ENCODE data around the gene VMO1. TPM values are rescaled to one million over a fixed set of nuclear protein-coding genes. Genes with fewer than 3 reads are reported as not detected.

The VMO1 gene
- total and polyA plus RNA-seq, 9 of the 15 experiments (the other 6 are each of a cell fraction or from before 2014, with no cell fraction given) = 0.31 TPM; not detected in 8

- no peaks in the 10 kb centered on the region for H3K79me2 ChIP-seq (ENCODE audit: control insufficient read depth, insufficient read depth, low read length)
- no peaks in the 10 kb centered on the region for H3K9me1 ChIP-seq (ENCODE audit: control insufficient read depth, insufficient read depth, low read length)
- no peak for FAIRE-seq
- H4K20me1 ChIP-seq (replicated peaks; ENCODE audit: control insufficient read depth, insufficient read depth, low read length) = no peaks in the 10 kb centered on the region; the same call in 1 of the 2 replicates
- ATAC-seq = no peak
- H3K36me3 ChIP-seq (ENCODE audit: control insufficient read depth, insufficient read depth, low read length) = no peaks in the 10 kb centered on the region
- 34% methylated on average over 12 of the region's 13 CpGs for WGBS (ENCODE audit: insufficient coverage, low coverage, missing lambda C conversion rate)
- H3K9me3 ChIP-seq (replicated peaks; ENCODE audit: control insufficient read depth, insufficient read depth, low read depth, low read length) = no peaks in the 10 kb centered on the region
- ChIA-PET CTCF (ENCODE audit: low intra/inter-chr PET ratio) (no interaction called here), POLR2A (no interaction called here)
- no peak overlapping the region for H3K4me2 ChIP-seq (ENCODE audit: insufficient read depth, low read length)
- H3K27me3 ChIP-seq (ENCODE audit: control insufficient read depth in 2 of 2, insufficient read depth in 2 of 2, low read length in 2 of 2) = no peaks in the 10 kb centered on the region
- H3K27ac ChIP-seq (ENCODE audit: extremely low read depth, low read depth, low read length) = no peak overlapping the region
- no peak for DNase-seq (ENCODE audit: extremely low read depth in 1 of 4, low spot score in 3 of 4)
- H3K4me3 ChIP-seq = no peak overlapping the region
- H3K4me1 ChIP-seq (replicated peaks in 1 of 2; ENCODE audit: control insufficient read depth in 2 of 2, insufficient read depth in 2 of 2, low read length in 2 of 2) = peaks cover 3 to 22% of the 10 kb centered on the region in 2 experiments; a peak in 3 of 5 replicates
- in situ Hi-C loops (cut with MboI) = no loop called here
- intact Hi-C loops (cut with micrococcal nuclease) = no loop called here
- H3K9ac ChIP-seq (ENCODE audit: insufficient read depth in 1 of 2, low read depth in 2 of 2, low read length in 2 of 2) = no peak overlapping the region
- no peak overlapping the region for H2AFZ ChIP-seq (ENCODE audit: low read depth, low read length)
- no TSS peak for BruUV-seq (replicated peaks)
- TF ChIP-seq TFAP4 (CRISPR knock-in tag; IDR thresholded peaks at IDR 0.05; ENCODE audit: borderline replicate concordance) (peak; percentile 50; the same call in 1 of the 2 replicates), RBM17 (IDR thresholded peaks at IDR 0.05; ENCODE audit: borderline replicate concordance, low read depth, low read length) (no peak), MEF2A (IDR thresholded peaks at IDR 0.05; ENCODE audit: control insufficient read depth, low read depth, low read length) (no peak), USF2 (CRISPR knock-in tag; IDR thresholded peaks at IDR 0.05) (no peak), ZNF431 (CRISPR knock-in tag; IDR thresholded peaks at IDR 0.05) (no peak), ZNF511 (CRISPR knock-in tag; IDR thresholded peaks at IDR 0.05) (no peak), ZNF785 (CRISPR knock-in tag; IDR thresholded peaks at IDR 0.05) (no peak), SAFB (IDR thresholded peaks at IDR 0.05; ENCODE audit: borderline replicate concordance, low read depth, low read length) (no peak), NR2C2 (CRISPR knock-in tag; IDR thresholded peaks at IDR 0.05) (no peak), NR2C2 (tag; IDR thresholded peaks at IDR 0.05) (peak; percentile 58), PHB2 (IDR thresholded peaks at IDR 0.05; ENCODE audit: low read depth) (no peak), ZNF561 (CRISPR knock-in tag; conservative IDR thresholded peaks at IDR 0.05) (no peak), ZBED1 (IDR thresholded peaks at IDR 0.05) (no peak), GABPB1 (CRISPR knock-in tag; IDR thresholded peaks at IDR 0.05) (no peak), NFIC (IDR thresholded peaks at IDR 0.05) (peak; percentile 45; the same call in 1 of the 2 replicates), MYC (IDR thresholded peaks at IDR 0.05; ENCODE audit: low read depth, low read length) (no peak), MYC (CRISPR knock-in tag; IDR thresholded peaks at IDR 0.05; ENCODE audit: borderline replicate concordance, low read depth) (no peak), SAFB2 (IDR thresholded peaks at IDR 0.05; ENCODE audit: borderline replicate concordance, low read depth, low read length, severe bottlenecking) (no peak), SMARCB1 (IDR thresholded peaks at IDR 0.05; ENCODE audit: insufficient read length, low read depth) (no peak), BMI1 (IDR thresholded peaks at IDR 0.05; ENCODE audit: low read length) (no peak), FOS (IDR thresholded peaks at IDR 0.05; ENCODE audit: extremely low read depth, insufficient read length) (no peak), TCF7 (IDR thresholded peaks at IDR 0.05; ENCODE audit: borderline replicate concordance) (no peak), RAD21 (CRISPR knock-in tag; conservative IDR thresholded peaks at IDR 0.05 in 1 of 2, IDR thresholded peaks at IDR 0.05 in 1 of 2) (no peak), SPI1 (IDR thresholded peaks at IDR 0.05; ENCODE audit: borderline replicate concordance, low read depth, low read length) (peak; percentile 65; the same call in 1 of the 2 replicates)
Measured at GRCh38 chr17:4810696-4811290, 24.6 kb upstream of the VMO1 start.
